ENCODE data around the gene TMPRSS12.

GRCh38 chr12:50799908-50800307 is 42.8 kb upstream of the TMPRSS12 start:
- TF ChIP-seq CTCF (IDR thresholded peaks at IDR 0.05 in 8 of 11, conservative IDR thresholded peaks at IDR 0.05 in 3 of 11) (no peak), POLR2AphosphoS5 (IDR thresholded peaks at IDR 0.05) (no peak)

Measured in spleen (tissue), 7 donors.